ENCODE results near the gene NFE2L3. TPM values are rescaled to one million over a fixed set of nuclear protein-coding genes. Genes with fewer than 3 reads are reported as not detected.

Gene NFE2L3
- total and polyA plus RNA-seq, 2 donors (not counting 1 experiment from before 2014, with no cell fraction given) = 1.4 to 1.6 TPM

DNA sequence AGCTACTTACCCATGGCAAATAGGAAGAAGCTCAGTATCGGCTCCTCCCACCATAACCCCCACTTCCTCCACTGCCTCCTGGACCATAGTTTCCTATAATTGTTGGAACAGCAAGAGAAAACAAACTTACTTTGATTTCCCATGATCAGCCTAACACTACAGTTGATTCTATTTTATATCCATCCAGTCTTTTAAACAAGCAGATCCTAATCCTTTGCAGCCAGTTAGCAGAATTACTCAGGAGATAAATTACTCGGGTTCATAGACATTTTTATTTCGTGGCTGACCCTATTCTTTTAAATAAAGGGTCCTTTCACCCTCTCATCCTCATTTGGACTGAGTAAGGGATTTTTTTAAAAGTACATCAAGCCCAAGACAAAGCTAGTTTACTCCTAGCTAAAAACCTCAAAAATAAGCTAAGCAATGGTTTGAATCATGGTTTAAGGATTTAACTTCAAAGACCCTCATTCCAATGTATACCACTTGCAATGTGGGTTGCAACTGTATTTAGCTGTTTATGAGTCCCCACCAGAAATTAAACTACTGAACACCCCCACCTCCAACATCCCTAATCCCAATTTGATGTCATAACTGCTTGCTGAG lies 40.6 kb downstream of the NFE2L3 start:
- H3K4me3 ChIP-seq (ENCODE audit: control extremely low read depth in 1 of 5, extremely low read depth in 1 of 5, insufficient read depth in 1 of 5, low read depth in 2 of 5, low read length in 4 of 5) = peak overlapping the region in 1 of 5 experiments; percentile 20
- intact Hi-C loops (cut with micrococcal nuclease) = loop anchor here (2.0 to 10.0 kb wide), 2 partner anchors 36 to 972 kb away; partner anchors contain the start of gene HOXA9
- DNase-seq = peak; percentile 62

More for the DNA sequence above, 40.6 kb downstream of the NFE2L3 start:
- ATAC-seq (ENCODE audit: low read depth) = no peak
- Histone ChIP-seq H3K79me2 (ENCODE audit: control insufficient read depth, insufficient read depth, low read length) (peaks cover 70% of the 10 kb centered on the region), H3K27me3 (replicated peaks in 1 of 4; ENCODE audit: control extremely low read depth in 1 of 4, control insufficient read depth in 3 of 4, insufficient read depth in 4 of 4, low read length in 3 of 4) (no peaks in the 10 kb centered on the region), H3K9ac (ENCODE audit: low read length) (no peak overlapping the region), H4K20me1 (ENCODE audit: control insufficient read depth, insufficient read depth, low read length, poor library complexity, severe bottlenecking) (peaks cover 93% of the 10 kb centered on the region), H3K4me2 (replicated peaks; ENCODE audit: low read depth, low read length, poor library complexity, severe bottlenecking) (peak overlapping the region; percentile 45), H3K36me3 (replicated peaks in 1 of 2; ENCODE audit: control extremely low read depth in 1 of 2, control insufficient read depth in 1 of 2, extremely low read depth in 1 of 2, insufficient read depth in 2 of 2, low read length in 1 of 2) (peaks cover 4 to 92% of the 10 kb centered on the region in 2 experiments), H3K27ac (ENCODE audit: low read length in 2 of 2) (peak overlapping the region in 1 of 2 donors; percentile 31), H3K9me3 (ENCODE audit: control extremely low read depth in 1 of 3, control insufficient read depth in 2 of 3, insufficient read depth in 1 of 3, low read length in 2 of 3) (no peaks in the 10 kb centered on the region), H3K4me1 (ENCODE audit: control insufficient read depth in 2 of 2, insufficient read depth in 2 of 2, low read length in 2 of 2) (peaks cover 59 to 62% of the 10 kb centered on the region in 2 donors), H2AFZ (ENCODE audit: insufficient read depth, low read depth, low read length, poor library complexity, severe bottlenecking) (no peak overlapping the region)
- ChIA-PET CTCF (interaction anchor here (0.6 to 5.1 kb wide), 18 partner anchors 9 to 300 kb away, joined by 3 to 50 read pairs (median 5); partner anchors contain the start of genes CBX3 and NFE2L3), POLR2A (interaction anchor here (0.7 to 1.5 kb wide), 4 partner anchors 8 to 81 kb away, joined by 3 to 4 read pairs (median 4); partner anchors contain the start of genes CBX3 and HNRNPA2B1)
- Mint-ChIP-seq H3K9me3 (ENCODE audit: insufficient read depth) (no peaks in the 10 kb centered on the region), H3K4me3 (peak overlapping the region; percentile 59), H3K27me3 (no peaks in the 10 kb centered on the region), H3K27ac (peak overlapping the region; percentile 84), H3K4me1 (peaks cover 90% of the 10 kb centered on the region)
- no peak for TF ChIP-seq EZH2 (IDR thresholded peaks at IDR 0.05; ENCODE audit: borderline replicate concordance, insufficient read depth, low read depth, low read length, poor library complexity, severe bottlenecking)
- TF ChIP-seq, protein P1, sequence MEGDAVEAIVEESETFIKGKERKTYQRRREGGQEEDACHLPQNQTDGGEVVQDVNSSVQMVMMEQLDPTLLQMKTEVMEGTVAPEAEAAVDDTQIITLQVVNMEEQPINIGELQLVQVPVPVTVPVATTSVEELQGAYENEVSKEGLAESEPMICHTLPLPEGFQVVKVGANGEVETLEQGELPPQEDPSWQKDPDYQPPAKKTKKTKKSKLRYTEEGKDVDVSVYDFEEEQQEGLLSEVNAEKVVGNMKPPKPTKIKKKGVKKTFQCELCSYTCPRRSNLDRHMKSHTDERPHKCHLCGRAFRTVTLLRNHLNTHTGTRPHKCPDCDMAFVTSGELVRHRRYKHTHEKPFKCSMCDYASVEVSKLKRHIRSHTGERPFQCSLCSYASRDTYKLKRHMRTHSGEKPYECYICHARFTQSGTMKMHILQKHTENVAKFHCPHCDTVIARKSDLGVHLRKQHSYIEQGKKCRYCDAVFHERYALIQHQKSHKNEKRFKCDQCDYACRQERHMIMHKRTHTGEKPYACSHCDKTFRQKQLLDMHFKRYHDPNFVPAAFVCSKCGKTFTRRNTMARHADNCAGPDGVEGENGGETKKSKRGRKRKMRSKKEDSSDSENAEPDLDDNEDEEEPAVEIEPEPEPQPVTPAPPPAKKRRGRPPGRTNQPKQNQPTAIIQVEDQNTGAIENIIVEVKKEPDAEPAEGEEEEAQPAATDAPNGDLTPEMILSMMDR (IDR thresholded peaks at IDR 0.05) = no peak
- 14% methylated on average over 1 of the region's 3 CpGs for WGBS (ENCODE audit: insufficient coverage)
